Stimulated activated naive CD4-positive, alpha-beta T cell (primary cell): ENCODE measurements around the gene GRM1.

Experiments used
- DNase-seq, 6 experiments: peaks; one replicate each; lab custom pipeline; 2025; lab: John Stamatoyannopoulos, UW

Gene GRM1

DNA sequence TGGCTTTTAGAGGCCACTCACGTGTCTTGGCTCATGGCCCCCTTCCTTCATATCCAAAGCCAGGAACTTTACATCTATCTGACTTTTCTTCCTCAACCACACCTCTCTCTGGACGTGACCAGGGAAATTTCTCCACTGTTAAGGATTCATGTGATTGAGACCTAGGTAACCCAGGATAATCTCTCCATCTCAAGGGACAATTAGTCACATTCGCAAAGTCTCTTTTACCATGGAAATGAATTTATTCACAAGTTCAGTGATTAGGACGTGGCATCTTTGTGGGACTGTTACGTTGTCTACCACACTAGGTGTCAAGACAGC, 287.3 kb downstream of the GRM1 start:
- no peak for DNase-seq

DNA sequence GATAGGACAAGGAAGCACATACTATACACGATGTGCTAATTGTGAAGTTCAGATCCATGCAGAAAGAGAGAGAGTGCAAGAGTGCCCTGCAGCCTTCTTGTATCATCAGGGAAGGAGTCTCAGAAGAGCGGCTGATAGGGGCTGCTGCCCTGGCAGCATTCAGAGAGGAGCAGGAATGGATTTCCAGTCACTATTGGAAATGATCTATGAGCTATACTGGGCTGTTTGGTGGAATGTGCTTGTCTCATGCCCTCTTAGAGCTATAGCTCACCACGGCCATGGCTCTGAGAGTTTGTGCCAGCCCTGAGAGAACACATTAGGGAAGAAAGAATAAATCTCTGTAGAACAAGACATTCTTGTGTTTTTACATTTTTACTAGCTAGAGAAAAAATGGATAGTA, 302.2 kb downstream of the GRM1 start:
- DNase-seq, result no peak

GRCh38 chr6:146335336-146335735, 306.5 kb downstream of the GRM1 start:
- DNase-seq, result no peak

DNA sequence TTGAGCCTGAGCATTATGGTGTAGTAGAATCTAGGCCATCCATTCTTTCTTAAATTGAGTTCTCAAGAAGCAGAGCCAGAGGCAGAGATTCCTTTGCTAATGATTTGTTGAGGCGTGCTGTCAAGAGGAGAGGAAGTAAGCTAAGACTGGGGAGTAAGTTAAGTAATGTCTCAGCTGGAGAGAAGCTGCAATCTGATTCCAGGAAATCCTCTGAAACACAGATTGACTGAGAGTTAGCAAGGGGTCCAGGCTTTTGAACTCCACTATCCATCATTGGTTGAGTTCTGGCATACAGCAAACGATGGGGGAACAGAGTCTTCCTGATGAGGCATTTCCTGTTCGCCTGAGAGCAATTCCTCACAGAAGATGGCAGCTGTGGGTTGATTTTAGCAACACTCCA, 307.3 kb downstream of the GRM1 start:
- no peak for DNase-seq

GRCh38 chr6:146337376-146337775, 308.5 kb downstream of the GRM1 start:
- DNase-seq, result no peak

- no peak for DNase-seq
Observed at GRCh38 chr6:146339716-146340115, 310.9 kb downstream of the GRM1 start.

GRCh38 chr6:146341493-146342230, 312.8 kb downstream of the GRM1 start:
- DNase-seq, result no peak

DNA sequence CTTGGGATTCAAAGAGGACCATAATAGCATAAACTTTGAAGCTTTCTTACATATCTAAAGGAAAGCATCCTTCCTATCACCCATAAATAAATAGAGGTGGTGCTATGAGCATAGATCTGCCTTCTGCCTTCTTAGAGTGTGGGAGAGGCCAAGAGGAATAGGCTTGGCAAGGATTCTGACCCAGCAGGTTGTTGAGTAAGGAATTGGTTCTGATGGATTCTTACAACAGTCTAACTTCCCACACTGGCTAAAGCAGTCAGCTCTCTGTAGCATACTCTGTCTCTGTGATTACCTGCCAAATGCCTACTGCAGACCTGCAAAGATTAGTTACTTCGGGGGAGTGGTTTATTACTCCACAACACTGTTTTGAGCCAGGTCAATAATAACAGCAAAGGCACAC, 316.7 kb downstream of the GRM1 start:
- DNase-seq, result no peak

DNA sequence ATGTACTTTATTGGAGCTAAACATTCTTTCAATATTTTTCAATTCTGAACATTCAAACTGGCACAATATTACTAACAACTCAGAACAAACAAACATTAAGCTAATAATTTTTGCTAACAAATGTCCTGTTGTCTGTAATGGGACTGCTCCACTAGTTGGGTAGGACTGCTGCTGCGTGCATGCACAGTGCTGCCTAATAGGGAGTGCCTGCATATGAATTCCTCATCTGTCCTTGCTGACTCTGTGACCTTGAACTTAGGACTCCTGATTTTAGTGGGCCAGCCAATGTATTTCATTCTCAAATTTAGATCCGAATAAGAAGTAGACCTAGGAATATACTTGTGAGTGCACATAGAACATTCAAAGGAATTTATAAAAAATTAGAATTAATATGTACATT, 318.2 kb downstream of the GRM1 start:
- DNase-seq, result no peak

DNA sequence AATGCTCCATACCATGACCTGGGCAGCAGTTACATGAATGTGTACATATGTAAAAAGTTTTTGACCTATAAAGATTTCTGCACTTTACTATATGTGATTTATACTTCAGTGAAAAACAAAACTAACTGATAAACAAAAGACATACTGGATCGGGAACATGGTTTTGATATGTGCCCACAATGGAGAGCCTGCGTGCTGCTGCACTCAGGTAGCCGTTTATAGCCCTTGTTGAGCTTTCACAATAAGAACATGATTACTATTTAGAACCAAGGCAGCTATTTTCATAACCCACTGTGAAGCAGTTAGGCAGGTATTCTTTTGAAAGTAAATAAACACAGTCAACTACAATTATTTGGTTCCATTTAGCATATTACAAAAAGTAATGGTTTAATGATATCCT, 318.8 kb downstream of the GRM1 start:
- no peak for DNase-seq

GRCh38 chr6:146351018-146351417, 322.2 kb downstream of the GRM1 start:
- no peak for DNase-seq

GRCh38 chr6:146352163-146352562, 323.3 kb downstream of the GRM1 start:
- DNase-seq, result no peak

DNA sequence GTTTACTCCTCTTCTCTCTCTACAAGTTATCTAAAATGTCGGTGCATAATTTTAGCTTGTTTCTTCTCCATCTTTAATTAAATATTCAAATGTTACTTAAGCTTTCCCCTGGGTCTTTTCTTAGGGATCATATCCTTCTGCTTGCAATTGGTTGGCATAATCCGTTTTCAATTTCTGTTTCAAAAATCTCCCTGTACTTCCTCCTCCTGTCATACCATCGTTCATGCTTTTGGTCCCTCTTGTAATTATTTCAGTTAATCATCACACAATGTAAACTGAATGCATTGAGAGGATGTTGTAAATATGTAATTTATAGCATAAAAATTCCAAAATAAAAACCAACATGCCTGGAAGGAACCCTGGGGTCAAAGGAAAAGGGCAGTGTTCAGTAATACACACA, 325.6 kb downstream of the GRM1 start:
- no peak for DNase-seq

DNA sequence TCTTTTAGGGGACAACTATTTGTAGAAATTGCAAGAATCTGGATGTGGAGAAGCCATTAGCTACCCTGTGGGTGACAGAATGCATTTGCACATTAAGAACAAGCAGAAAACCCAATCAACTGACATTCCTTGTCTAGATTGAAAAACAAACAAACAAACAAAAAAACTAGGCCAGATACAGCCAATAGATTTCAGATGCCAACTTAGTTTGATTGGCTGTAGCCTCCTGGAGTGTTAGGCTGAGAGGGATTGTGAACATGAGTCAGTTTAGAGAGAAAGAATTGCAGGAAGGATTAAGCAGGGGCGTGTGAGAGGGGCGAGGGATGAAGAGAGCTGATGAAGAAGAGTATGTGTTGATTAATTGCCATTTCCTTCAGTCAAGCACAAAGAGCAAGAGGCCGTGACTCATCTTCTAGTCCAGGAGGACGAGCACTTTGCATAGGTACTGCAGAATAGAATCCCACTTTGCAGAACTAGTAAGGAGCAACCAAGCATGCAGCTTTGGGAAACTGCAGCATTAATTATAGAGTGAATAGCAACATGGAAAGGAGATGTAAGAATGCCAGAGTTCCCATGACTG, 326.7 kb downstream of the GRM1 start:
- no peak for DNase-seq

DNA sequence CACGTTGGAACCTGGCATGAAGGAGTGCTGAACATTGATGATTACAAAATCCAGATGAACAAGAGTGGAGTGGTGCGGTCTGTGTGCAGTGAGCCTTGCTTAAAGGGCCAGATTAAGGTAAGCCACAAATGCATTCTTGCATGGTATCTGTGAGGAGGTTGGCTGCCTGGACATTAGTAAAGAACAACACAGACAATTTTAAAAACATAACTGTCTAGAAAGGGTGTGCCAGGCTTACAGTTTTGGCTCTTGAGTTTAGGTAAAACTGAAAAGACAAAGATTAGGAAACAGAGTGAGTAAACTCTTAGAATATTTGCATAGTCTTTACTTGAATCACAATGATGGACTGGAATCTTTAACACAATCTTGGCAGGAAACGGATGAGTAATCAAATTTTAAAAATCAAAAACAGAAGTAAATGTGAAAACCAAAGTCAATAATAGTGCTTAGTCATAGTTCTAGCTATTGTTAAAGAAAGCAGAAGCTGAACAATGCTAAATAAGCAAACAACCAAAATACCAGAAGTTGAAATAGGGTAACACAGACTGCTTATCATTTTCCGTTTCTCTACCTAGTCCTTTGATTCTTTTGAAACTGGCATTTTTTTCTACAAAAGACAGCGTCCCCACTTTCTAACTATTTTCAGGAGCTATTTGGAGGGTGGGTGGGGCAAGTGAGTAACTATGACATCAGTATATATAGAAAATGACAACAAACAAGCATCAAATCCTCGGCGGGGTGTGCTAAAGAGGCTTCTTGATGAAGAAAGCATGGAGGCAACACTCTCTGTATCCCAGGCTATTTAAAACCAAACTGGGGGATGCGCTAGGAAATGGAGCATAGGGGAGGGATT, 328.9 kb downstream of the GRM1 start:
- no peak for DNase-seq

DNA sequence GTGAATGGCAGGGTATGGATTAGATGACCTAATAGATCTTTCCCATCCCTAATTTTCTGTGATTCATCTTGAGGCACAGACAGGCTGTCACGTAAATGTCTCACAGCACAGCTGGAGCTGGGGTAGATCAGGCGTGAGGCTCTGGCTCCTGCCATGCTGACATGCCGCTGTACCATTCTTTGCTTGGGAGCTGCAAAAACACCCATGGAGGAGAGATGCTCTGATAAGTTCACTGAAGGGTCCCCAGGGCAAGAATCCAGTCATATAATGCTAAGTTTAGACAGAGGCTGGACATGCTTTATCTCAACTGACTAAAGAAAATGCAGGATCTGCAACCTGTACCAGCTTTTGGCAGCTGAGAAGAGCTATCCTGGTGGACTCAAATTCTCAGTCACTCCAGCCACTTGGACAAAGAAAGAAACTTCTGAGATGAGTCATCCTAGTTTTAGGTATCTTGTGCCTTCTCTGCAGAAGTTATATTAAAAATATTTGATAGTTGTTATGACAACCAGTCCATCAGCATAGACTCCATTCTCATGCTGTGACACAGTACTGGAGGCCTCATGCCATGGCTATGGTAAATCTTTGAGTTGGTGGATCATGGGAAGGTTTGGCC, 329.7 kb downstream of the GRM1 start:
- DNase-seq, result no peak

- no peak for DNase-seq
Observed at GRCh38 chr6:146359131-146359530, 330.3 kb downstream of the GRM1 start.

DNA sequence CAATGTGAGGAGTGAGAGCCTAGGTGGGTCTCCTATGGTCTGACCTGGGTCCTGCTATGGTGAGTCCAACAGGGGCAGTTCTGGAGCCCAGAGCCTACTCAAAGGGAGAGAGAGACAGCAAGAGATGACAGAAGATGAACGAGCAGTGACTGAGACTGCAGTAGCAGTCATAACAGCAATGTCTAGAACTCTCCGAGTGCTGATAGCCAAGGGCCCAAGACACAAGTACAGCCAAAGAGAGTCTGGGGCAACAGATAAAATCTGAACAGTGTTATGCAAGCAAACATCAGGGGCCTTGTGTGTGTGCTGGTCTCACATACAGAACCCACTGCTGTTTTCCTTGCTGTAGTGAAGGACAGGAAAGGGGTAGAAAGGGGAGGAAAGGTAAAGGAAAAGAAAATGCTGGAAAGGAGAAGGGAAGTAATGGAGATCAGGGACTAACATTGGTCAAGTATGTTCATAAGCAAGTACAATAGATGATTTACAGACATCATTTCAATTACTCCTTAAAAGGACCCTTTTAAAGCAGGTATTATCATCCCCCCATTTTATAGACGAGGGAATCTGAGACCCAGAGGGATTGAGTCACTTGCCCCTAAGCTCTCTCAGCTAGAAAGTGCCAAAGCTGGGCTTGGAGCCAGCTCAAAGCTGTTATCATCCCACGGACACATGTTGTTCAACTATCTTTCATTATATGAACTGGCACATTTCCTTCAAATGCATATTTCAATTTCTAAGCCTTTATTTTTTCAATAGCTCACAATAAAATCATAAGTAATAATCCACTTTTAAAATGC, 332.5 kb downstream of the GRM1 start:
- no peak for DNase-seq

- DNase-seq, result no peak
Observed at GRCh38 chr6:146363838-146364607, 335.2 kb downstream of the GRM1 start.

- DNase-seq, result no peak
Observed at GRCh38 chr6:146364816-146365594, 336.1 kb downstream of the GRM1 start.
